Activated T-helper 2 cell treated with anti-CD3 and anti-CD28 coated beads, Interferon-gamma antibody, Interleukin-2, Interleukin-4, amounts not matched to agents 10 μg/mL and 5 μg/mL and 100 μg/mL, durations not matched to agents 14 hours and 24 hours and 36 hours (primary cell): ENCODE measurements around the gene RAPSN. TPM values are rescaled to one million over a fixed set of nuclear protein-coding genes. Genes with fewer than 3 reads are reported as not detected.

Source experiments
- total RNA-seq: library from RNA; stranded (reverse); gene quantifications from 2 replicates; pipeline ENCODE4 v1.2.3, GENCODE V29; 2022

The RAPSN gene
- total RNA-seq, 1 donor from 2014 or later: 0.18 TPM

Other genes starting within 250 kb of the RAPSN start
- gene DDB2, start 234.2 kb downstream of the RAPSN start, total RNA-seq: 158 and 161 TPM in 2 replicates
- gene ACP2, start 200.3 kb downstream of the RAPSN start, total RNA-seq: 23.2 and 24.5 TPM in 2 replicates
- 10.8 and 11.4 TPM in 2 replicates for gene NR1H3, start 191.1 kb downstream of the RAPSN start, total RNA-seq
- 83.2 and 89.4 TPM in 2 replicates for gene MADD, start 179.0 kb downstream of the RAPSN start, total RNA-seq
- gene MYBPC3, start 96.4 kb downstream of the RAPSN start, total RNA-seq: not detected in 2 replicates
- gene SPI1, start 70.6 kb downstream of the RAPSN start, total RNA-seq: 0.11 TPM in 1 of 2 replicates, not detected in the other
- gene SLC39A13, start 40.5 kb downstream of the RAPSN start, total RNA-seq: 12.5 and 15.2 TPM in 2 replicates
- 214 and 219 TPM in 2 replicates for gene PSMC3, start 22.7 kb downstream of the RAPSN start, total RNA-seq
- 129 and 132 TPM in 2 replicates for gene CELF1, start 104.0 kb upstream of the RAPSN start, total RNA-seq
- gene PTPMT1, start 116.5 kb upstream of the RAPSN start, total RNA-seq: 50.7 and 53.9 TPM in 2 replicates
- gene KBTBD4, start 129.8 kb upstream of the RAPSN start, total RNA-seq: 14.2 and 15.3 TPM in 2 replicates
- 132 and 142 TPM in 2 replicates for gene NDUFS3, start 129.9 kb upstream of the RAPSN start, total RNA-seq
- 0.25 and 0.39 TPM in 2 replicates for gene FAM180B, start 137.5 kb upstream of the RAPSN start, total RNA-seq
- gene C1QTNF4, start 145.3 kb upstream of the RAPSN start, total RNA-seq: 0.21 and 0.30 TPM in 2 replicates
- gene MTCH2, start 193.4 kb upstream of the RAPSN start, total RNA-seq: 124 and 131 TPM in 2 replicates